Measurements from ENCODE around the gene TUBB4A.

TUBB4A gene

GRCh38 chr19:6465663-6466062, 36.4 kb downstream of the TUBB4A start:
- no peak for DNase-seq

DNA sequence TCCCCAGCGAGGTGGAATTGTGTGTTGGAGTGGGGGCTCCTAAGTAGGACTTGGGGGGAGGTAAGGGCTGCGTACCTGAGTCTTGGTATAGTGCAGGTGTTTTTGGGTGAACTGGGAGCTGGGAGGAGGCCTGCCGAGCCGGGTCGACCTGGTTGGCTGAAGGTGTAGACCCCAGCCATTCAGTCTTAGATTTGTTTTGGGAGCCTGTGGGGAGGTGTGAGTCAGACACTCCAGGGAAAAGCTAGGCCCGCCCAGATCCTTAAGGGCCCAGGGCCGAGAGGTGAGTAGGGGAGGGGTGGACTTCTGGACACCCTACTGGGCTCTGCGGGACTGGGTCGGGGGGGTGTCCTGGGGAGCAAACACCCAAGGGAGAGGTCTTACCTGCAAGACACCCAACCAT, 37.1 kb downstream of the TUBB4A start:
- DNase-seq, result no peak

DNA sequence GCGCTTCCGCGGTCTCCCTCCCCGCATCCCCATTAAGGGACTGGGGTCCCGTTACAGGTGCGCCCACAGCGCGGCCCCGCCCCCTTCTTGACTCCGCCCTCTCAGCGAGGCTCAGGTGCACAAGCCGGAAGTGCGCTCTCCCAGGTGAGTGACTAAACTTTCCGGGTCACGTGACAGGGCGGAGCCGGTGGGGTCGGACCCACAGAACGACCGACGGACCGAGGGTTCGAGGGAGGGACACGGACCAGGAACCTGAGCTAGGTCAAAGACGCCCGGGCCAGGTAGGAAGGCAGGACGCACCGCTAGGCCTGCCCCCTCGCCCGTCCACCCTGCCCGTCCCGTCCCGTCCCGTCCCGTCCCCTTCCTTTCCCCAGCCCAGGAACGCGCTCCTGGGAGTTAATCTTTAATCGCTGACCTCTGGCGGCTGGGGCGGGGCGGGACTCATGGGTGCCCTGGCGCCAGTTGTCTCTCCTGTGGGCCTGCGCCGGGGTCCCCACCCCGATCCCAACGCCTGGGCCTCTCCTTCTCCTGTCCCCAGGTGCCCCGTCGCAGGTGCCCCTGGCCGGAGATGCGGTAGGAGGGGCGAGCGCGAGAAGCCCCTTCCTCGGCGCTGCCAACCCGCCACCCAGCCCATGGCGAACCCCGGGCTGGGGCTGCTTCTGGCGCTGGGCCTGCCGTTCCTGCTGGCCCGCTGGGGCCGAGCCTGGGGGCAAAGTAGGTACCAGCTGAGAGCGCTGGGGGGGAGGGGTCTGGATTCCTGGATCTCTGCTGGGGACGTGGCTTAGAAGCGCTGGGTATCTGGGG, 37.8 kb downstream of the TUBB4A start, which contains the start of gene CRB3:
TSS of gene CRB3 (plus strand) at position 202 of the 804 bp plus-strand sequence. CDS start at position 633, 431 bp downstream.
- no peak for DNase-seq

DNA sequence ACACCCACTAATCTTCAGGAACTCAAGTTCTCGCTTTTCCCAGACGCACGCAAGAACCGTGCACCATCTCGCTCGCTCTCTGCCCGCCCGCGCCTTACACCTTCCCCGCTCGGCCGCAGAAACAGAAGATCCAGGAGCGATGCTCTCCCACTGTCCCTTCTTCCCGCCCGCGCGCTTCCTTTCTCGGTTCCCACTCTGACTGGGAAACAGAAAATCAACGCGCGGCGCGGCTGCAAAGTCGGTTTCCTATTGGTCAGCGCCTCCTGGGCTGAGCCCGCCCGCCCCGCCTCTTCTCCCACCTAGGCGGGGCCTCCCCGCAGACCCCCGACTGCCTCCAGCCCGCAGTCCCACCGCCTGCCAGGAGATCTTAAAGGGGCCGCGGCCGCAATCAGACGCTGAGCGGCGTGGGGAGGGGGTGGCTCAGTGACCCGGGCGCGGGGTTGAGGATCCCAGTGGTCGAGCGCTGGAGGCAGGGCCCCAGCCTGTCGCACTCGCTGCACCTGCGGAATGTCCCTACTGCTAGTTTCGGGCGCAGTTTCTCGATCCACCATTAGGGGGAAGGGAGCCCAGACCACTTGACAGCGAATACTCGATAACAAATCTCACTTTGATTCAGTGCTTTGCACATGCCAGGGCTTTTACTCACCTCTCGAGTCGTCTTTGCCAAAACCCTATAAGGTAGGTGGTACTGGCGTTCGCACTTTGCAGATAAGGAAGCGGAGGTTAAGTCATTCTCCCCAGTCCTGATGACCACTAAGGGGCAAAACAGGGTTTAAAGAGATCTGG, 41.8 kb downstream of the TUBB4A start:
- DNase-seq, result peak; percentile 93

GRCh38 chr19:6459262-6460098, 42.6 kb downstream of the TUBB4A start, which contains the start of gene SLC25A23:
SLC25A23 (minus strand) TSS chr19:6459792; CDS start chr19:6459628, 164 bp downstream.
- peak; percentile 44 for DNase-seq

- DNase-seq, result no peak
Observed at GRCh38 chr19:6458695-6459261, 43.3 kb downstream of the TUBB4A start.

GRCh38 chr19:6457958-6458694, 44.0 kb downstream of the TUBB4A start:
- no peak for DNase-seq

DNA sequence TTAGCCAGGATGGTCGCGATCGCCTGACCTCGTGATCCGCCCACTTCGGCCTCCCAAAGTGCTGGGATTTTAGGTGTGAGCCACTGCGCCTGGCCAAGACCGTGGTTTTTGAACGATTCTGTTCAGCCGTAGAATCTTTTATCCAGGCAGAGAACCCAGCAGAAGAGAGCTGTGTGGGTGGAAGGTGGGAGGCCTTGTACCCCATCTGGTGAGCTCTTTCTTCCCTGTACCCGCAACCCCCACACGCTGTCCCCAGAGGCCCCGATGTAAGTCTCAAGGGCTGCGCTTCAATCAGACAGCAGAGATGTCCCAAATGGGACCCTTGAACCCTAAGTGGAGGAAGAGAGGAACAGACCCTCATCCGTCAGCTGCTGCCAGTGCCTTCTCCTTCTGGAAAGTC, 46.2 kb downstream of the TUBB4A start:
- no peak for DNase-seq

GRCh38 chr19:6453951-6454565, 48.1 kb downstream of the TUBB4A start:
- no peak for DNase-seq

- DNase-seq, result no peak
Observed at GRCh38 chr19:6452899-6453298, 49.2 kb downstream of the TUBB4A start.

- DNase-seq, result no peak
Observed at GRCh38 chr19:6452223-6452614, 49.9 kb downstream of the TUBB4A start.

DNA sequence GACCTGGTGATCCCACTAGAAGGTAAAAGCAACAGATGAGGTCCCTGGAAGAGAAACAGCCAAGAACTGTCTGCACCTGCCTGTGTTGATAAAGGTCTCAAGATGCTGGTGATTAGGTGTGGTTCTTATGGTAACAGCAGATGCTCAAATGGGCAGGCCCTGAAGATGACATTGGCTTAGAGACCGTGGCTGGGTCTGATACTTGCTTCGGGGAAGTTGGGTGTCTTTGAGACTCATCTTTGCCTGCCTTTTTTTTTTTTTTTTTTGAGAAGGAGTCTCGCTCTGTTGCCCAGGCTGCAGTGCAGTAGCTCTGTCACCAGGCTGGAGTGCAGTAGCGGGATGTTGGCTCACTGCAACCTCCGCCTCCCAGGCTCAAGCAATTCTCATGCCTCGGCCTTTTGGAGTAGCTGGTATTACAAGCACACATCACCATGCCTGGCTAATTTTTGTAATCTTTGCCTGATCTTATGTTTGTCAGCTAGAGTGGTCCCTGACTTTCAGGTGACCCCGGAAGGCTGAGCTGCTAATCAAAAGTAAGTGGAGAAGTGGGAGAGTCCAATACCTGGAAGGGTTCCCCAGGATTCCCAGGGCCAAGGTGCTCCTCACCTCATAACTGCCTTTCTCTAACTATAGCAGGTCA, 50.4 kb downstream of the TUBB4A start:
- DNase-seq, result no peak

DNA sequence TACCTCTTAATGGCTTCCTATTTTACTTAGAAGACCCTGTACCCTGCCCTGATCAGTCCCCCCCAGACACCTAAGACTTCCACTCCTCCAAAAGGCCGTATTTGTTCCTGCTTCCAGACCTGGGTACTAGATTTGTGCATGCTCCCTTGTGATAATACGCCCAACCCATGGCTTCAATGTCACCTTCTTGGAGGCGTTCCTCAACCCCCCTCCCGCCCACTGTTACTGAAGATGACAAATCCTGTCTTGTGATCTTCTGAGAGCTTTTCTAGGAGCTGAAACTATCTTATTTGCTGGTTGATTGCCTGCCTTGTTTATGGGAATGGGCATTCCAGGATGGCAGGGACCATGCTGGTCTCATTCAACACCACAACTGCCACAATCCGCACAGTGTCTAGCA, 51.9 kb downstream of the TUBB4A start:
- DNase-seq, result no peak

DNA sequence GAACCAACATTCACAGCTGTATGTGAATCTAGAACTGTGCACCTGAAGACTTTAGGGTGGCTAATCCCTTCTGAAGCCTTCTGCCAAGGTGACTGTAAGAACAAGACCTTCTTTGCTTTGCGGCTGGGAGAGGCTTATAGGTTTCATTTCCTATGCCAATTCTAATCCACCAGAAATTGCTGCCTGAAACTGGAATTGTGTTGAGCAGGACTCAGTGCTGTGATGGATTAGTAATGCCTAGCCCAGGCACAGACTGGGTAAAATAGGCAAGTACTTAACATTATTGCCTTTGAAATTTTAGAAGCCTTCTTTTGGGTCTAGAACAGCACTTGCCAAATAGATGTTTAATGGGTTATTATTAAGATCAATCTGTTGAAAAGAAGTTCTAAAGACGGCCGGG, 54.1 kb downstream of the TUBB4A start:
- no peak for DNase-seq

- DNase-seq, result no peak
Observed at GRCh38 chr19:6446452-6446851, 55.7 kb downstream of the TUBB4A start.

Measured in T1000 (cell line).